Stimulated activated CD8-positive, alpha-beta memory T cell treated with anti-CD3 and anti-CD28 coated beads, Interleukin-7, amount 100 ng/mL, for 24 hours (primary cell): ENCODE results near the gene MED12.
"Not testable (repeated sequence)": the region's sequence is repeated elsewhere in the genome, so short reads cannot be mapped to it uniquely, and the experiment has no call there.

Experiments
- DNase-seq: peaks from one replicate; pipeline ENCODE4 v3.0.0-alpha.2; 2020; ENCODE audit warnings: low read depth

MED12 gene

DNA sequence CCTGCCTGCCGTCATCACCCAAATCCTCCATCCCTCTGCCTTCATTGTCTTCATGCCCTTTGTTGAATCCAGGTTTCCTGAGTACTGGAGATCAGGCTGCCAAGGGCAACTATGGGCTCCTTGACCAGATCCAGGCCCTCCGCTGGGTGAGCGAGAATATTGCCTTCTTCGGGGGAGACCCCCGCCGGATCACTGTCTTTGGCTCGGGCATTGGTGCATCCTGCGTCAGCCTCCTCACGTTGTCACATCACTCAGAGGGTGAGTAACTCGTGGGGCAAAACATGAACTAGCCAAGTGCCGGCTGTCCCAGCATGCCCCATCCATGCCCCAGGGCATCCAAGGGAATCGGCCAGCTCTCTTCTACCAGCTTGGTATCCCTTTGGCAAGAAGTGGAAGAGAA, 45.7 kb downstream of the MED12 start:
- no peak for DNase-seq

DNA sequence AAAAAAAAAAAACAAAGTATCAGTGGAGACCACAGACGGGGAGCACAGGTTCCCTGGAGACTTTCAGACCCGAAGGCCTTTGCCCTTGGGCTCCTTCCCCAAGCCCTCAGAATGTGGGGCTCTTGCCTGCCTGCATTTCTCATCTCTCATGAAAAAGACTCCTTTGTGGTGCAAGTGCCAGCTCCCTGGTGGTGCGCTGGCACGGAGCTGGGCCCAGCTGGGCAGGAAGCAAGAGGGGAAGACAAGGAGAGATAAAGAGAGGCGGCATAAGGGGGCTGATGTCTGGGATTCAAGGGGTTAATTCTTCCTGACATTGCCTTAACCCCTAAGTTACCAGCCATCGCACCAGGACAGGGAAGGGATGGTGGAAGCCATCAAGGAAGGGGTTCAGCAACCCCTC, 48.1 kb downstream of the MED12 start:
- no peak for DNase-seq

DNA sequence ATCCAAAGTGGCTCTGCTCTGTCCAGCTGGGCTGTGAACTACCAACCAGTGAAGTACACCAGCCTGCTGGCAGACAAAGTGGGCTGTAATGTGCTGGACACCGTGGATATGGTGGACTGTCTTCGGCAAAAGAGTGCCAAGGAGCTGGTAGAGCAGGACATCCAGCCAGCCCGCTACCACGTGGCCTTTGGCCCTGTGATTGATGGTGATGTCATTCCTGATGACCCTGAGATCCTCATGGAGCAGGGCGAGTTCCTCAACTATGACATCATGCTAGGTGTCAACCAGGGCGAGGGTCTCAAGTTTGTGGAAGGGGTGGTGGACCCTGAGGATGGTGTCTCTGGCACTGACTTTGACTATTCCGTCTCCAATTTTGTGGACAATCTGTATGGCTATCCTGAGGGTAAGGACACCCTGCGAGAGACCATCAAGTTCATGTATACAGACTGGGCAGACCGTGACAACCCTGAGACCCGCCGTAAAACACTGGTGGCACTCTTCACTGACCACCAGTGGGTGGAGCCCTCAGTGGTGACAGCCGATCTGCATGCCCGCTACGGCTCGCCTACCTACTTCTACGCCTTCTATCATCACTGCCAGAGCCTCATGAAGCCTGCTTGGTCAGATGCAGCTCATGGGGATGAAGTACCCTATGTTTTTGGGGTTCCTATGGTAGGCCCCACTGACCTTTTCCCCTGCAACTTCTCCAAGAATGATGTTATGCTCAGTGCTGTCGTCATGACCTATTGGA, 48.8 kb downstream of the MED12 start:
- no peak for DNase-seq

DNA sequence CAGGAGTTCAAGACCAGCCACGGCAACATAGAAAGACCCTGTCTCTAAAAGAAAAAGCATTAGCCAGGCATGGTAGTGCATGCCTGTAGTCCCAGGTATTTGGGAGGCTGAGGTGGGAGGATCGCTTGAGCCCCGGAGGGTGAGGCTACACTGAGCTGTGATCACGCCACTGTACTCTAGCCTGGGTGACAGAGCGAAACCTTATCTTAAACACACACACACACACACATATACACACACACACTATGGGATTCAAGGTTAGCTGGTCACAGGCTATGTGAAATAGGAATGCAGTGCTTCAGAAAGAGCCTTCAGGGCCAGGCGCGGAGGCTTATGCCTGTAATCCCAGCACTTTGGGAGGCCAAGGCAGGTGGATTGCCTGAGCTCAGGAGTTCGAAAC, 49.7 kb downstream of the MED12 start:
- no peak for DNase-seq

DNA sequence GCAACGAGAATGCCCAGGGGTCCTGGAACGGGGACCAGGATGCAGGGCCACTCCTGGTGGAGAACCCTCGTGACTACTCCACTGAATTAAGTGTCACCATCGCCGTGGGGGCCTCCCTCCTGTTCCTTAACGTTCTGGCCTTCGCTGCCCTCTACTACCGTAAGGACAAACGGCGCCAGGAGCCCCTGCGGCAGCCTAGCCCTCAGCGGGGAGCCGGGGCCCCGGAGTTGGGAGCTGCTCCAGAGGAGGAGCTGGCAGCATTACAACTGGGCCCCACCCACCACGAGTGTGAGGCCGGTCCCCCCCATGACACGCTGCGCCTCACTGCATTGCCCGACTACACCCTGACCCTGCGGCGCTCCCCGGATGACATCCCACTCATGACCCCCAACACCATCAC, 51.2 kb downstream of the MED12 start:
- DNase-seq: no peak

DNA sequence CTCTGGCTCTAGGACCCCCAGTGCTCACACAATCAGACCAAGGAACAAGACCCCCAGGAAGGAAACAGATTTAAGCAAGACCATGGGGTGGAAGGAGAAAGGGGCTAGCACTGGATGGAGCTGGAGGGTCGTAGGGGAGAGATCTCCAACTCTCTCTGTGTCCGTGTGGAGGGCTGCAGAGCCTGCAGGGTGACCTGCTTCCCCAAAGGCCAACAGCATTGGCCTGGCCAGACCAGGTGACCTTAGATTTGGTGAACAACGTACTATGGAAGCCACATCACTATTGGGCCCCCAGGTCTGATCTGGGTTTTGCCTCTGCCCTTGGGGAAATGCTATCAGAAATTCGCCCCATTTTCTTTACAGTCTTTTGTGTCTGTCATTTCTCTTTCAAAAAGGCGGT, 52.3 kb downstream of the MED12 start:
- DNase-seq: no peak

DNA sequence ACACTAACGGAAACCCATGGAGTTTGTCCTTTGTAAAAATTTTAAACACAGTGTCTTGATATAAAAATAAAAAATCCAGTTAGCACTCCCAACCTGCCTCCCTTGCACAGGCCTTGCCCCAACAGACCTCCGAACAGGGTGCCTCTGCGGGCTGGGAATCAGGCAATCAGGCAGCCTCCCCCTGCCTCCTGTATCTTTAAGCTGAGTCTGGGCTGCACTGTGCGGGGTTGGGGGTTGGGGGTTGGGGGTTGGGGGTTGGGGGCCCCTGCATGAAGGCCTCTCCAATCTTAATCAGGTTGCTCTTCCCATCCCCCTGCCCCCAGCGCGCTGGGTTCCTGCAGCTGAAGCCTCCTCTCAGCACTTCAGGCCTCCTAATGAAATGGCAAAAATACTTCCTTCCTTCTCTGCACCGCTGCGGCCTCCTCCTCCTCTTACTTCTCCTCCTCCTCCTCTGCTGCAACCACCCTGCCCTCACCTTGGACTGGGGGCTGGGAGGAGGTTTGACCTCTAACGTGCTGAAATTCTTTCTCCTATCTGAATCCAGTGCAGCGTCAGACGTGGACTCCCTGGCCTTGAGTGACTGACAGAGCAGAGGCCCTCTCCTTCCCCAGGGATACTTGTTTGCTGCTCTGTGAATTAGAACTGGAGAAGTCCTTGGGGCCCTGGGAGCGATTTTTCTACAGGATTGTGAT, 52.9 kb downstream of the MED12 start:
- DNase-seq: no peak

DNA sequence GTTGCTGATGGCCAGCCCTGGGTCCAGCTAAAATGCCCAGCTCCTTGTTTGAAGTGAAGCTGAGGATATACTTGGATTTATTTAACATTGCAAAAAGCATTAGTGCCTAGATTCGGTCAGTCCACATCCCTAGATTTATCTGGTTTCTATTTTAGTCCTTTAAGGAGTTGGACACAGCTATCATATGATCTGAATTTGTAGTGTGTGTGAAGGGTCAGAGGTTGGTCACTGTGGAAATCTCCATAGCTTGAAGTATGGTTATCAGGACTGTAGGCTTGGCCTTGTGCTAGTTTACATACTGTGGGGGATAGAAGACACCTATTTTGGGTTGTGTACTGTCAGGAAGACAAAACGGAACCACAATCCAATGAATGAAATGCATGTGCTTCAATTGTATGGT, 55.0 kb downstream of the MED12 start:
- DNase-seq: no peak

DNA sequence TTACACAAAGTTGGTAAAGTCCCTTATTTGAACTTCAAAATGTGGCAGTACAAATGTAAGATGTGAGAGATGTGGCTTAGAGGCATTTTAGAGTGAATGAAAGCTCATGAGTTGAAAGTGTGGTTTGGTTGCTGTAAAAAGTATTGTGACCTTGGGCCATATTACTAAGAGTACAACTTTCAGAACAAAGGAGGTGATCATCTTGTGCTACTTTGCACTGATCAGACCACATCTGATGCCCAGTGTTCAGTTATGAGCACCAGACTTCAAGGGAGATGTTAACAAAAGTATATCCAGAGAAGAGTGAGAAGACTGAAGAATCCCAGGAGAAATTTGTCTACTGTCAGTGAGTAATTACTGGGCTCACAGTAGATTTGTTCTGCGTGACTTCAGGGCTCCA, 56.4 kb downstream of the MED12 start:
- no peak for DNase-seq

DNA sequence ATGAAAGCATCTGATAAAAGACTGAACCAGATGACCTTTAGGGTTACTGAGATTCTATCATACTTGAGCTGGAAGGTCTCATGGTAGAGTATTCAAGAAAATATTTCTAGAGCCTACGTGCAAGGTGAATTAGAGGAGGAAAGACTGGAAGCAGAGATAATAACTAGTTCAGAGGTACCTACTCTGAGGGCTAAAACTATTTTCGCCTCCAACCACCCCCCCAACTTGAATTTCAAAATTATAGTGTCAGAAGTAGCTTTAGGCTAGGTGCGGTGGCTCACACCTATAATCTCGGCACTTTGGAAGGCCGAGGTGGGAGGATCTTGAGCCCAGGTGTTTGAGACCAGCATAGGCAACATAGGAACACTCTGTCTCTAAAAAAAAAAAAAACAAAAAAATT, 57.1 kb downstream of the MED12 start:
- DNase-seq: no peak

DNA sequence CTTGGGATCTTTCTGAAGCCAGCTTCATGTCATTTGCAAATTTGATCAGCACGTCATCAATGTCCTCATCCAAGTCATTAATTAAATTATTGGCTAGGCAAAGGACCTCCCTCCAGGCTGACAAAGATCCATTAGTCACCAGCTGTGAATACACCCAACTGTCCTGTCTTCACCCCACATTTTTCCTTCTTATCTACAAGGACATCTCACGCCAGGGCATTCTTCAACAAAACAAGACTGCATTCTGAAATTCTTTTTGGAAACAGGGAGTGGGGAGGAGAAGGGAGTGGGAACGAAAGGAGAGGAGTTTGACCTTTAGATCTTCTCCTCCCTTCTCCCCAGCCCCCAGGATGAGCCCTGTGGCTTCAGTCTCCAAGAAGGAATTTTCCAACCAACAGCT, 58.9 kb downstream of the MED12 start:
- no peak for DNase-seq

DNA sequence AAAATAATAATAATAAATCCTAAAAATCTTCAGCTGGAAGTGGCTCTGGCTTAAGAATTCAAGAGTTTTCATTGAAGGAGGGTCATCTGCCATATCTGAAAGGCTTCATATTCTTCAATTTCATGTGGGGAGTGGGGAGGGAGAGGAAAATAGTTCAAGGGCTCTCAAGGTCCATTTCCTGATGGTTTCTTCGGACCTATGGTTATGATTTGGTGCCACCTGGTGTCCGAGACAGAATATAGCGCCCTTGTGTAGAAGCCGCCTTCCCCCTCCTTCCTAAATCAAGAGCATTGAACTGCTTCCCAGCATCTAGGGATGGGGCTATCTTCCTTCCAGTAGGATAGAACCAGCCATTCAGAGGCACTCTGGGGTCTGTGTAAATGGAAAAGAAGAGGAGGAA, 60.5 kb downstream of the MED12 start:
- no peak for DNase-seq

DNA sequence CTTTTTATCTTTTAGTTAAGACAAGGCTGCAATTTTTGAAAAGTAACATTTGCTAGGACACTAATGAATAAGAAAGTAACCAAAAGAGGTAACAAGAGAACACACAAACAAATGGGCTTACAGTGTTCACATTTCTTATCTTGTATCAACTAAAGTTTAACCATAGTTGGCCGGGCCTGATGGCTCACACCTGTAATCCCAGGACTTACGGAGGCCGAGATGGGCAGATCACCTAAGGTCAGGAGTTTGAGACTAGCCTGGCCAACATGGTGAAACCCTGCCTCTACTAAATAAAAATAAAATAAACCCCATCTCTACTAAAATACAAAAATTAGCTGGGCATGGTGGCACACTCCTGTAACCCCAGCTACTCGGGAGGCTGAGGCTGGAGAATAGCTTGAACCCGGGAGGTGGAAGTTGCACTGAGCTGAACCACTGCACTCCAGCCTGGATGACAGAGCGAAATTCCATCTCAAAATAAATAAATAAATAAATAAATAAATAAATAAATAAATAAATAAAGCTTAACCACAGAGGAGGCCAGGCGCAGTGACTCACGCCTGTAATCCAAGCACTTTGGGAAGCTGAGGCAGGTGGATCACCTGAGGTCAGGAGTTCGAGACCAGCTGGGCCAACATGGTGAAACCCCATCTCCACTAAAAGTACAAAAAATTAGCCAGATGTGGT, 62.3 kb downstream of the MED12 start:
- not testable (repeated sequence) for DNase-seq

DNA sequence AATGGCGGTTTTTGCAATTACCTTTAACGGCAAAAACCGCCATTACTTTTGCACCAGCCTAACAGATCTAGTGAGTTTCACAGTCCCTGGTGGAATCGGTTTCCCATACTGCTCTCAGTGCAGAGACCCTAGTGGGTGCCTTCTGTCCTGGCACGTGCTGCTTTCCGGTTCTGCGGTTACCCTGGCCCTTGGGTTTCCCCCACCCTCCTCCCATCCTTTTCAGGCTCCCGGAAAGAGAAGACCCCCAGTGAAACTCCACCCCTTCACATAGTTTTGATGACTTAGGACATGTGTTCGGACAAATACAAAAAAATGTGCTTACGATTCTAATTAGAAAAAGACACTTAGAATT, 63.1 kb downstream of the MED12 start:
- DNase-seq: no peak

DNA sequence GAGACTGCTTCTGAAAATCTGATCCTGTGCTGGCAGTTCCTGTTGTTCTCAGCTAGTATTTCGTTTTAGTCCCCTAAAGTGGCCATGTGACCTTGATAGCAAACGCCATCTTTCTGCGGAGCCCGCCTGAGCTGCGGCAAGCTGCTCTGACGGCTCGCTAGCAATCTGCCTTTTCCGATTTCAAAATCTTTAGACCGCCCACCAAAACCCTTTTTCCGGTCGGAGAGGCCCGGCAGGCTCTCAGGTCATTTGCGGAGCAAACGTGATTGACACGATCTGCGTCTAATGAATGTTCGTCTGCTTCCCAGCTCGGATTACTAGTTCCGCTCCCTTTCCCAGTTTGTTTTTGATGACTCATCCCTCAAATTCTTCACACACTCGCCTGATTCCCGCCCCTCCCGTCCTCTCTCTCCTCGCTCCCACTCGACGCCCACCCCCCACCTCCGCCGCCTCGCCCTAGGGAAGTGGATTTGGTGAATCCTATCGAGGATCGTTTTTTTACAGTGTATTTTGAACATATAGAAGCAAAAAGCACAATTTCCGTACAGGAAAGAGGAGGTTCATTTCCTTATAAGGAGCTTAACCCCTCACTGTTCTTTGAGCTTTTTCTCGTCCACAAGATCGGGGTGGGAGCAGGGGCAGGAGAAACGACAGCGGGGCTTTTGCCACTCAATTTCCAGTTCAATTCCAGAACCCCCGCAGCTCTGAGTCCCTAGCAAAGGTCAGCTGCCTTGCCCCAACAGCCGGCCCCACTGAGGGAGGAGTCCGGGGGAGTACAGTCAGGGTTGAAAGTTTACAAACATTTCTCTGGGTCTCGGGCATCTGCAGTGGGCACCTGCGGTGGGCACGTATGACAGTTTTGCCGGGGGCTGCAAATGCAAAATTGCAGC, 63.8 kb downstream of the MED12 start:
- peak; percentile 53 for DNase-seq

DNA sequence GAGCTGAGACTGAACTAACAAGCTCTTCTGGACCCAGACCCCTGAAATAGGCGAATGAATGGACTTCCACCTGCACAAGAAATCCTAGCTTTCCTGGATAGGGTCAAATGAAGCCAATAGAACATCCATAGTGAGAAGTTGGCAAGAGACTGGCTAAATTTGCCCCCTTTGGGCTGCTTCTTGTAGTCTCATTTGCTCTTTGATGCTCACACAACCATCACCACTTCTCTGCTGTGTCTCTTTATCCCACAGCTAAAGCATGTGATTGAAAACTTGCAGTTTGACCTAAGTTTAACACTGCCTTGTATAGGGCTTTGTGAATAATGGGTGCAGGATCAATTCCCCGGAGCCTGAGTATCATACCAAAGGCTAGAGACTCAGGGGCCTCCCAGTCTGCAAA, 64.5 kb downstream of the MED12 start:
- DNase-seq: no peak

DNA sequence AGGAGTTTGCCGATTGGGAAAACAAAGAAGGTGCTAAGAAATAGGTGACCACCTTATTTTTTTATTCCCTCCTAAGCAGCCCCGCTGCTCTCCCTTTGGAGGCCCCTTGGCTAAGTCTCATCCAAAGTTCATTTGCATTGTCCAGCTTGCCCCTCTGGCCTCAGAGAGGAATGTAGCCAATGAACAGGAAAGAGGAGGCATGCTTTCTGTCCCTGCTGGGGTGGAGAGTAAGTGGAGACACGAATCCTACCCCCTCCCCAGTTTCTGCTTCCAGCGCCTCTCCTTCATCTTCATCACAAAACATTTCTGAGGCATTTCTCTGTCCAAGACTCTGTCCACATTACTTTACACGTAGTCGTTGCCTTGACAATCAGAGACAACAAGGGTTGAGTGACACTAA, 64.9 kb downstream of the MED12 start:
- DNase-seq: no peak

DNA sequence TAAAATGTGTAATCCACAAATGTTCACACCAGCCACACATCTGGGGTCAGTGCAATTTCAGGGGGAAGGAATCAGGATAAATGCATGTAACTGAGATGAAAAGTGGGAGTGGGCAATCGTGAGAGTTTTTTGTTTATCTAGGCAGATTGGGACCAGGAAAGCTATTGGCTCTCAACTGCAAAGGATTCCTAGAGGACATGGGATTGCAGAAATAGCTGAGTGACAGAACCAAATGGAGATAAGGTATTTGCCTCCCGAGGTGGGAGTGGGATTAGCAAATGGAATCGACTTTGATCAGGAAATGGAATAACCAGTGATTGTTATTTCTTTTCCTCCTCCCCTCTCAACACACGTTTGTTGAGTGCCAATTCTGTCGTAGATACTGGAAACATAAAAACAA, 65.7 kb downstream of the MED12 start:
- DNase-seq: no peak

DNA sequence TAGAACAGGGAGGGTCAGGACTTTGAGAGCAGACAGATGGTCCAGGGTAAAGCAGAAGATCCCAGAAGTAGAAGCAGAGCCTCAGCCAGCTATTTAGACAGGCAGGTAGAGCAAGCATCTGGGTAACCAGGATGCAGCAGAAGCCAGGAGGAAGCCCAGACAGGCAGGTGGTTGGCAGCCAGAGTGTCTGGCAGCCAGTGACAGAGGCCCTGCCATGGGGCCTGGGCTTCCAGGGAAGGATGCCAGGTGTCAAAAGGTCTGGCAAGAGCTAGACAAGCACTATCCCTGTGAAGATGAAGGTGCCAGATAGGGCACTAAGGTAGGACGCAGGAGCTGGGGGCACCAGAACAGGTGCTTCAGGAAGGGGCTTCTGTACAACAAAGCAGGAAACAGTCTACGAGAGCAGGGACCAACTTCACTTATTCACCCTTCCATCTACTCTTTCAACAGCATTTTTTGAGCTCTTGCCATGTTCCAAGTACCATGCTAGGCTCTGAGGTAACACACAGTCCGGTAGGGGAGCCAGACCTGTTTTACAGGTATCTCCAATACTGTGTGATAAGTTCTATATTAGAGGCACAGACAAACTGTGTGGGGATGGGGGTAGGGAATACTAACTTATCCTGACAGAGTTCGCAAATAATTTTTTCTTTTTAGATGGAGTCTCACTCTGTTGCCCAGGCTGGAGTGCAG, 66.6 kb downstream of the MED12 start:
- no peak for DNase-seq

DNA sequence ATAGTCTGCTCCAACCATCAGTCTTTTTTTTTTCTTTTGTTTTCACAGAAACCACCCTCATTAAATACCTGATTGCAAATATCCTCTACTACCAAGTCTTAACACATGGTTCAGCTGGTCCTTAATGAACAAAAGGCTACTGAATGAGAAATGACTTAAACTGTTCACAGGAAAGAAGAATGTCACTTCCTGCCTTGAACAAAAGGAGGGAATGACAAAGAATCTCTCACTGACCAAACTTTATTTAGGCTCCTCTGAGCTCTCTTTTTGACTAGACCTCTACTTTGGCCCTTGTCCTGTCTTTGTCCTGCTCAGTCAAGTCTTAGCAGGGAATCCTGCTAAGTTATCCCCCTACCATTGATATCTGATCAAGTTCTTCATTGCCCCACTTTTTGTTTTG, 72.9 kb downstream of the MED12 start:
- DNase-seq: no peak
